ENCODE data around the gene ACP1.

The ACP1 gene

DNA sequence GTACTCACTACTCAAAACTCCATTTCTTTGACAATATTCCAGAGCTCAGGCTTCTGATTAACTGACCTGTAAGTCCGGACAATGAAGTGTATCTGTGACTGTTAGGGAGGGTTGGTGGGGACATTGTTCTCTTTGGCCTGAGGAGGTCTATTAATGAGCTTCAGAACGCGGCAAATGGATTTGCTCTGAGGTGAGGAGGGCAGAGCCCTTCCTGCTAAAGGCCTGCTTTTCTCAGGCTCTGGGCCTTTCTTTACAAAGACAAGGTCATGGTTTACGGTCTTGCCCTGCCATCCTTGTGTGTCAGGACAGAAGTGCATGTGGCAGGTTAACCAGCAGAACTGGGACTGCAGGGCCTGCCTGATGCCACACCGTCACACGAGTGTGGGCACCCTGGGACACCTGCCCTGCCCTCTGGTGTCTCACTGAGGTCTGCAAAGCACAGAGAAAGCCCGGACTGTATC, 15.9 kb downstream of the ACP1 start:
- DNase-seq (ENCODE audit: low read depth): no peak

- no peak for DNase-seq (ENCODE audit: low read depth)
These were observed 16.6 kb downstream of the ACP1 start for GRCh38 chr2:281381-281780.

GRCh38 chr2:282371-283263, 17.9 kb downstream of the ACP1 start:
- no peak for DNase-seq (ENCODE audit: low read depth)

- no peak for DNase-seq (ENCODE audit: low read depth)
These were observed 19.4 kb downstream of the ACP1 start for GRCh38 chr2:283996-284794.

DNA sequence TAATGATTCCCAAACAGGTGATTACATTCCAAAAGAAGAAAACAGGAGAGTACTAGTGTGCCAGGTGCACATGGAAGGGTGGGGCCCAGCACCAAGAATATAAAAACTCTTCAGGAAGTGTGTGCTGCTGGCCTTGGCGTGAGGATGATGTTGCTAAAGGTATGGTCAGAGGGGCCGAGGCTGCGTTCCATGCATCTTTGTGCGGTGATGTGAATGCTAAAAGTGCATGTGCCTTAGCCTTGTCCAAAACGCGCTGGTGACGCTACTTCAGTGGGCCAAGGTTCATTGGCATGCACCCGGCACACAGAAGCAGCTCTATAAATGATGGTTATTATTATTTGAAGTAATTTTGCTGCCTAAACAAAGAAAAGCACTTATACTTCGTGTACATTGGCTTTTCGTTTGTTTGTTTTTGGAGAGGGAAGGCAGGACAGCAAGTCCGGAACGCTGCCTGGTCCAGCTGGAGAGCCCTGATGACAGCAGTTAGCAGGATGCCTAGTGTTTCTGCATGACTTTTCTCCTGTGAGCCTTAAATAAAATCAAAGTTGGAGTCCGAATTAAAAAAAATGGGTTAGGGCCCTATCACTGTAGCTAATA, 20.2 kb downstream of the ACP1 start:
- DNase-seq (ENCODE audit: low read depth): no peak

DNA sequence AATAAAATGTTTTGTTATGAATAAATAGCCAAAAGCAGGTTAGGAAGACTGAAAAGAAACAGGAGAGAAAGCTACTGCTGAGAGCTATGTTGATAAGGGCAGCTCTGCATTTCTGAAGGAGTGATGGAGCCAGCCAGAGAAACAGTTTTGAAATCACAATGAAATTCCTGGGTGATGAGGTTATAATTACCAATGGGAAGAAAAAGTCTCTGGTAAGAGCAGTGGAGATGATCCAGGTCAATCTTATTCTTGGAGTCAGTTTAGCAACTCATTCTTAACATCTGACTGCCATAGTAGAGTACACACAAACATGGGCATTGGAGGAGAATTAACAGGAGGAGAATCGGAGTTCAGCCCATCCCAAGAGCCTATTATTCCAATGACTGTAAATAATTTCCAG, 20.8 kb downstream of the ACP1 start:
- DNase-seq (ENCODE audit: low read depth): no peak

GRCh38 chr2:286035-286434, 21.3 kb downstream of the ACP1 start:
- DNase-seq (ENCODE audit: low read depth): no peak

DNA sequence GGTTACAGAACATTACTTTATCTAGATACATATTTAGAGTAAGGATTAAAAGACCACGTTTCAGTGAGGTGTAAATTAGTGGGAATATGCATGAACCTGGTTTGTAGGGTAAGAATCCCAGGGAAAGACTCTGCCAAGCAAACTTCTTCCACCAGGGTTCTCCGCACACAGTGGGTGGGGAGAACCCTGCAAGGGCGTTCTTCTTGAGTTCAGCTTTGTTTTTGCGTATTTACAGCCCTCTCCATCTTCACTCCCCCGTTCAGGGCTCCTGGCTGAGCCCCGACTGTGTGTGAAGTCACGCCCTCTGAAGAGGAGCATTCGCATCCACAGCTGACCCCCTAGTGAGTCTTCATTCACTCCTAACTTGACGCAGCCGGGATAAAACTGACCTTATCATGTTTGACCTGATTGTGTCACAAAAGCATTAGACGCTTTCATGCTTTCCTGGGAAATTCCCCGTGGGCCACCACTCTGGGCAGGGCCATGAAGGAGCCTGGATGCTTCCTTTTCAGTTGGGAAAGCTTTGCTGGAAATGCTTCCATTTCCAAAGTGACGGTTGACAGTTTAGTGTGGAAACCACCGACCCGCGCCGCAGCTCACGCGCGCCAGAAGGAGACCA, 22.1 kb downstream of the ACP1 start:
- DNase-seq (ENCODE audit: low read depth): no peak

GRCh38 chr2:287471-287885, 22.7 kb downstream of the ACP1 start:
- DNase-seq (ENCODE audit: low read depth): no peak

DNA sequence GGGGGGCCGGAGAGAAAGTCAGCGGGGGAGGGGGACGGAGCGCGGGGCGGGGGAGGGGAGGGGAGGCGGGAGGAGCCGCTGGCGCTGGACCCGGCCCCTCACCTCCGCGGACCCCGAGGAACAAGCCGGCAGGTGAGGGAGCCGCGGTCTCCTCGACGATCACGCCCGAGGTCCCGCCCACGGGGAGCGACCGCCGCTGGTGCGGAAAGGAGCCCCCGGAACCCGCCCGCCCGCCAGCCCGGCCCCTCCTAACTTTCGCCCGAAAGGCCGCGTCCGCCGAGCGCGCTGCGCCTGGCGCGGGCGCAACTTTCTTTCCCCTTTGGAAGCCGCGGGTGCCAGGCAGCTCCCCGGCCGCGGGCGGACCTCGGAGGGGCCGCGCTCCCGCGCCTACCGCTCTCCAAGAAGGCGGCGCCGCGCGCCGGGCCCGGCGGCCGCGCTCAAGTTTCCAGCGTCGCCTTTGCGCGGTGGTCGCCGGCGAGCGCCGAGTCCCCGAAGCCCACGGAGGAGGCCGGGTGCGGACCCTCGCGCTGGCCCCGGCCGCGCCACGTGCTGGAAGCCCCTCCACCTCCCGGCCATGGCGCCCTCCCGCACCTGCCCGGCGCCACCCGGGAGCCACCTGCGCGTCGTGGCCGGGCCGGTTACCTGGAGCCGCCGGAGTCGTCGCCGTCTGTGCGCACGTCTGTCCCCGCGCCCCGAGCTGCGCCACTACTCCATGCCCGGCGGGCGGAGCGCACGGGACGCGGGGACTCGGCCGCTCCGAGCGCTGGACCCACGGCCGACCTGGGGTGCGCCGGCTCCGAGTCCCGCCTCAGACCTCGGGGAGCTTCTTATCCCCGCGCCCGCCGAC, 23.4 kb downstream of the ACP1 start, which contains the start of gene ALKAL2:
ALKAL2 (minus strand) TSS at position 181 of the 847 bp plus-strand sequence. CDS start 256 bp downstream, outside the sequence.
- DNase-seq (ENCODE audit: low read depth): no peak

- no peak for DNase-seq (ENCODE audit: low read depth)
These were observed 24.1 kb downstream of the ACP1 start for GRCh38 chr2:288758-289361.

DNA sequence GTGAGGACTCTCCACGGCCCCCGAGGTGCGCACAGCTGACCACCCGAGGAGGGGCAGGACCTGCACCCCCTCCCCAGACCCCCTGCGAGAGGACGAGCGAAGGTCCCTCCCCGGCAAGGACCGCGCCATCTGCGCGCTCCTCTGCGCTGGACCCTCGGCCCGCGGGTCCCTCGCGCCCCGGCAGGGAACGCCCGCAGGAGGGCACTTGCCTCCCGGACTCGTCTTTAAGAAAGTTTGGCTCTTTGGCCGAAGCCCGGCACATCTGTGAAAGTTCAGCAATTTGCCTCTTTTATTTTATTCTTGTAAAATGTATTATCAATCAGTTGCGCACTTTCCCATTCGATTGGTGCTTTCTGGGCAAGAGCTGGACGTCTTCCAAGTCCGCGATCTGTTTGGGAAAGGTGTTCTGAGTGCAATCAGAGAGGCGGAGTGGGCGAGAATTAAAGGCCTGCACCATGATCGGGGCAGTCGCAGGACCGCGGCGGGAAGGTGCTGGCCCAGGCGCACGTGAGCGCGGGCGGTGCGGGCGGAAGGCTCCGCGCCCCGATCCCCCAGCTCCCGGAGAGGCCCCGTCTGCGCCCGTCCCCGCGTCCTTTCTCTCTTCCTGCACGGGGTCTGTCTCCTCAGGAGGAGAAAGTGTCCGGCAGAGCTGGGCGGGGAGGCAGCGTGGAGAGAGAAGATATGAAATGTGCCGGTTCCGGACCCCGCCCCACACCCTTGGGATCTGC, 24.8 kb downstream of the ACP1 start:
- DNase-seq (ENCODE audit: low read depth): no peak

GRCh38 chr2:290090-290722, 25.5 kb downstream of the ACP1 start:
- no peak for DNase-seq (ENCODE audit: low read depth)

GRCh38 chr2:295090-295489, 30.3 kb downstream of the ACP1 start:
- no peak for DNase-seq (ENCODE audit: low read depth)

DNA sequence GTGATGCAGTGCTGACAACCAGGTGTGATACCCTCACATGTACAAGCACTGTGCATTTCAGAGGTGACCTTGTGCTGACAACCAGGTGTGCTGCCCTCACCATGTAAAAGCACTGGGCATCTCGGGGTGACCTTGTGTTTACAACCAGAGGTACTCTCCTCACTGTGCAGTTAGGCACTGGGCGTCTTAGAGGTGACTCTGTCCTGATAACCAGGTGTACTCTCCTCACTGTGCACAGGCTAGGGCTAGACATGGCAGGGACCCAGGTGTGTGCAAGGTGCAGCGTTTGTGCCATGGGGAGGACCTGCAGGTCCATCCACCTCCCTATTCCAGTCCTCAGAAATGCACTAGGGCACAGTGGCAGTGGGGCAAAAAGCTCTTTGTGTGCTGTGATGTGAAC, 31.6 kb downstream of the ACP1 start:
- no peak for DNase-seq (ENCODE audit: low read depth)

- no peak for DNase-seq (ENCODE audit: low read depth)
These were observed 40.6 kb downstream of the ACP1 start for GRCh38 chr2:305366-305765.

DNA sequence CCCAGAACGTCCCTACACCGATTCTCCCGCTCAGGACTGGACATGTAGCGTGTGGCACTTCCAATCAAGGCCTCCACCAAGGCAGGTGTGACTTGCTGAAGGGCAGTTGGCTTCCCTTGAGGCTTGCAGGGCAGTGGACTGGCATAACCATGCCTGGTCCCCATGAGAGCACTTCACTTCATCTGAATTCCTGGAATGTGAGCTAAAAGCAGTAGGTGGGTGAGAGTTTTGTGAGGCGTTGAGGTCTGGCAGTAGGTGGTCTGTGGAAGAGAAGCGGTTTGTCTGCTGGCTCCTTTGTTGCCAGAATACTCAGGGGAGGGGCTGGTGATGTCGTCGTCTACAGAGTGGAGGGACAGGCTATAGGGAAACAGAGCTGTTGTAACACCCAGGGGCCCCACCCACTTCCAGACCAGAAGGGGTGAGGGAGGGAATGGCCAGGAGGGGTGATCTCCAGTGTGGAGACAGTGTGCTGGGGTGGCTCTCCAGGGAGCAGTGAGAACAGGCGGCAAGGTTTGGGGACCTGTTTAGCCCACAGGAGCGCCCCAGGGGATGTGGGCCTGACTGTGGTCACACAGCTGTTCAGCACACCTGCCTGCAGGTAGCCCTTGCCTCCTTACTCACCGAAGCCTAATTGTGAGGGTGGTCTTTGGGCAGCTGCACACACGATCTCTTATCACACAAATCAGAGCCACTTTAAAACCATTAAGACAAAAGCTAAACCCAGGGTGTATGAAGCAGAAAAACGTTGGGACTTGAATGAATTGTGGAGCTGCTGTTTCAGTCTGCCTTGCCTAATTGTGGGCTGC, 44.6 kb downstream of the ACP1 start:
- DNase-seq (ENCODE audit: low read depth): no peak

- no peak for DNase-seq (ENCODE audit: low read depth)
These were observed 45.3 kb downstream of the ACP1 start for GRCh38 chr2:309954-310510.

Data from stimulated activated CD8-positive, alpha-beta memory T cell treated with anti-CD3 and anti-CD28 coated beads, Interleukin-15, amount 100 ng/mL, for 24 hours (primary cell).